Parathyroid adenoma (tissue), 2 donors: ENCODE results near the gene PGAM2.

Experiments used
- H2AFZ ChIP-seq: fragments of 300-600 bp; sonication (generic); one replicate; pipeline ENCODE4 v1.7.0; 2017; ENCODE audit warnings: antibody characterized with exemption, mild to moderate bottlenecking
- H3K27ac ChIP-seq: fragments of 300-600 bp; sonication (generic); one replicate; pipeline ENCODE4 v1.7.0; 2017
- H3K27me3 ChIP-seq: fragments of 300-600 bp; sonication (generic); one replicate; pipeline ENCODE4 v1.7.0; 2017; ENCODE audit warnings: low read length; ENCODE audit not compliant: control insufficient read depth, insufficient read depth
- H3K36me3 ChIP-seq: fragments of 300-600 bp; sonication (generic); one replicate; pipeline ENCODE4 v1.7.0; 2017; ENCODE audit warnings: low read length; ENCODE audit not compliant: control insufficient read depth, insufficient read depth
- H3K4me1 ChIP-seq: fragments of 300-600 bp; sonication (generic); one replicate; pipeline ENCODE4 v1.7.0; 2017; ENCODE audit warnings: control low read depth
- H3K4me2 ChIP-seq: fragments of 300-600 bp; sonication (generic); one replicate; pipeline ENCODE4 v1.7.0; 2017; ENCODE audit warnings: low read length
- H3K4me3 ChIP-seq: fragments of 300-600 bp; sonication (generic); one replicate; pipeline ENCODE4 v1.7.0; 2017; ENCODE audit warnings: low read depth, low read length
- H3K79me2 ChIP-seq: fragments of 300-600 bp; sonication (generic); one replicate; pipeline ENCODE4 v1.7.0; 2017; ENCODE audit warnings: control low read depth
- H3K9ac ChIP-seq: fragments of 300-600 bp; sonication (generic); one replicate; pipeline ENCODE4 v1.7.0; 2017; ENCODE audit warnings: mild to moderate bottlenecking
- H3K9me3 ChIP-seq: fragments of 300-600 bp; sonication (generic); one replicate; pipeline ENCODE4 v1.7.0; 2017; ENCODE audit warnings: low read length; ENCODE audit not compliant: control insufficient read depth
- CTCF ChIP-seq: fragments of 300-600 bp; sonication (generic); IDR thresholded peaks from one replicate; pipeline ENCODE4 v1.7.0; 2017; ENCODE audit warnings: antibody characterized with exemption, mild to moderate bottlenecking
- donor health status: primary hyperparathyroidism.

The PGAM2 gene

GRCh38 chr7:44057849-44058758, 7.3 kb downstream of the PGAM2 start:
- Histone ChIP-seq H3K9ac (no peak overlapping the region), H3K27ac (no peak overlapping the region), H3K4me3 (no peak overlapping the region), H3K27me3 (no peaks in the 10 kb centered on the region), H3K4me1 (peaks cover 3% of the 10 kb centered on the region), H2AFZ (no peak overlapping the region), H3K9me3 (no peaks in the 10 kb centered on the region), H3K79me2 (no peaks in the 10 kb centered on the region), H3K4me2 (no peak overlapping the region), H3K36me3 (no peaks in the 10 kb centered on the region)
- no peak for TF ChIP-seq CTCF

GRCh38 chr7:44057181-44057848, 8.1 kb downstream of the PGAM2 start:
- Histone ChIP-seq H3K27me3 (no peaks in the 10 kb centered on the region), H3K36me3 (no peaks in the 10 kb centered on the region), H2AFZ (no peak overlapping the region), H3K4me3 (no peak overlapping the region), H3K9me3 (no peaks in the 10 kb centered on the region), H3K79me2 (no peaks in the 10 kb centered on the region), H3K4me1 (peaks cover 3% of the 10 kb centered on the region), H3K9ac (no peak overlapping the region), H3K27ac (no peak overlapping the region), H3K4me2 (no peak overlapping the region)
- no peak for TF ChIP-seq CTCF

GRCh38 chr7:44056681-44057080, 8.7 kb downstream of the PGAM2 start:
- no peak overlapping the region for H2AFZ ChIP-seq
- H3K27me3 ChIP-seq = no peaks in the 10 kb centered on the region
- no peak overlapping the region for H3K4me3 ChIP-seq
- H3K36me3 ChIP-seq = no peaks in the 10 kb centered on the region
- H3K79me2 ChIP-seq = no peaks in the 10 kb centered on the region
- H3K4me2 ChIP-seq = no peak overlapping the region
- TF ChIP-seq CTCF = no peak
- H3K27ac ChIP-seq = no peak overlapping the region
- H3K4me1 ChIP-seq = peaks cover 3% of the 10 kb centered on the region
- no peaks in the 10 kb centered on the region for H3K9me3 ChIP-seq
- H3K9ac ChIP-seq = no peak overlapping the region

GRCh38 chr7:44052771-44053365, 12.5 kb downstream of the PGAM2 start:
- Histone ChIP-seq H3K27ac (no peak overlapping the region), H3K79me2 (peaks cover 18% of the 10 kb centered on the region), H3K4me3 (no peak overlapping the region), H3K9ac (no peak overlapping the region), H2AFZ (no peak overlapping the region), H3K36me3 (no peaks in the 10 kb centered on the region), H3K9me3 (no peaks in the 10 kb centered on the region), H3K4me2 (no peak overlapping the region), H3K4me1 (peaks cover 3% of the 10 kb centered on the region), H3K27me3 (no peaks in the 10 kb centered on the region)
- TF ChIP-seq CTCF = no peak
